HG03521 (cell line): ENCODE data around the gene CA10.

ENCODE experiments used
- ATAC-seq: cut with Tn5 transposase; IDR thresholded peaks from one replicate; pipeline ENCODE4 v1.9.1; 2021; ENCODE audit warnings: mild to moderate bottlenecking, moderate library complexity; ENCODE audit not compliant: unreplicated experiment

Gene CA10

DNA sequence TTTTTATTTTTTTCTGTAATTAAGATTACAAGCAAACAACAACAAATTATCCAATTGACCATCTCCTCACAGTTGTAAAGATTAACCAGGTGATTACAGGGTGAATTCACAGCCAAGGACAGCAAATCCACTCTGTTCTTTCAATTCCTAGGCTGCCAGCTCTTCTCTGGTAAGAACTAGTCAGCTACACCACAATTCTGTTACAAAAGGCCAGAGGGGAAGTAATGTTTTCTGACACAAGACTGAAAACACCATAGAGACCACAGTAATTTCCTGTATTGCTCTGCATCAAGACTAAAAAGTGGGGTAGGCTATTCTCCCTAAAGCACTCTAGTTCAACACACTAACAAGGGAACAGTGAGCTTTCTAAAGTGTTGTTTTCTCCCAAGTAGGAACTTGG is 10.6 kb downstream of the CA10 start:
- ATAC-seq, result peak; percentile 73

DNA sequence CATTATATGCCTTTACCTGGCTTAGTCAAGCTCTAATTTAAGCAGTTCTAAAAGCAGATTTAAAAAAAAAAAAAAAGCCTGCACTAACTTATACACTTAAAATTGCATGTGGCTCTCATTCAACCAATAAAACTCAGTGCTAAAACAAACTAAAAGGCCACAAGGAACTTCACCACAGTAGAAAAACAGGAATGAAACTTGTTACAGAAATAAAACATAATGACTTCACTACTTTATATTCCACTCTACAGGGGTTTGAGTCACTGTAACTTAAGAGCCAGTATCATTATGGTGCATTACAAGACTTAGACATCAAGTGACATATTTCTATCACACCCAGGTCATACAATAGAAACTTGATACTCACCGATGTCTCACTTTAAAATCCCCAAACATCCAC is 11.1 kb downstream of the CA10 start:
- ATAC-seq, result peak; percentile 47

GRCh38 chr17:52145476-52145875 is 13.0 kb downstream of the CA10 start:
- ATAC-seq, result no peak

GRCh38 chr17:52143542-52143941 is 15.0 kb downstream of the CA10 start:
- ATAC-seq, result no peak

GRCh38 chr17:52140601-52141000 is 17.9 kb downstream of the CA10 start:
- ATAC-seq, result no peak

GRCh38 chr17:52138752-52139151 is 19.8 kb downstream of the CA10 start:
- no peak for ATAC-seq

GRCh38 chr17:52138350-52138749 is 20.2 kb downstream of the CA10 start:
- no peak for ATAC-seq

DNA sequence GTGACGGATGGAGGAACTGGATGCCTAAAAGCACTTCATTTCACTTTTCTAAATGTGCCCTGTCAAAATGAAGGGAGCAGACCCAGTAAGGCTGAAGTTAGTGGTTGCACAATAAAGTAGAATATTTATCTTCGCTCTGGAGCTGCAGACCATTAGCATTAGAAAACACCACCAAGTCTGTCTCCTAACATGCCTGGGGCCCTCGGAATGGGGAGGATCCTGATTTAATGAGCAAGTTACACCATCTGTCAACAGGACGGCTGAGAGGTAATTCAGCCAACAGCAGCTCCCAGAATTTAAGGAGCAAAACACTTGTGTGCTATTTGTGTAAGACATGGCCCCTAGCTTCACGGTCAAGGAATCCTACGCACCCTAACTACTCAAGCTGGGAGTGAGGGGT is 22.3 kb downstream of the CA10 start:
- ATAC-seq, result no peak

- no peak for ATAC-seq
Measured at GRCh38 chr17:52134641-52135040, 23.9 kb downstream of the CA10 start.

DNA sequence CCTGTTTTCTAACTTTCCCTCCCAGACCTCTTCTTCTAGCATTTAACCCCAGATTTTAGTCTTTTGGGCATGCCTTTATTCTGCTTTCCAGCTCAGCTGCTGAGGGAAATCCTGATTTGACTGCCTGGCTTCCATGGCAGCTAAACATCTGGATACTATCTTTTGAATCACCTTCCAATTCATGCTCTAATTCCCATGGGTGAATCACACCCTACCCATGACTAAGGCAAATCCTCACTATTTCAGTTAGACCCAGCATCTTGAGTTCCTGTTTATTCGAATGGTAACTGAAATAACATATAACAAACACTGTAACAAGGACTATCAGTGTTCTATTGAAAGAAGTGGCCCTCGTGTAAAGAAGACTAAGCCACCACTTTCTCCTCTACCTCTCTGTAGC is 29.8 kb downstream of the CA10 start:
- ATAC-seq, result no peak

- no peak for ATAC-seq
Measured at GRCh38 chr17:52124993-52125392, 33.5 kb downstream of the CA10 start.

DNA sequence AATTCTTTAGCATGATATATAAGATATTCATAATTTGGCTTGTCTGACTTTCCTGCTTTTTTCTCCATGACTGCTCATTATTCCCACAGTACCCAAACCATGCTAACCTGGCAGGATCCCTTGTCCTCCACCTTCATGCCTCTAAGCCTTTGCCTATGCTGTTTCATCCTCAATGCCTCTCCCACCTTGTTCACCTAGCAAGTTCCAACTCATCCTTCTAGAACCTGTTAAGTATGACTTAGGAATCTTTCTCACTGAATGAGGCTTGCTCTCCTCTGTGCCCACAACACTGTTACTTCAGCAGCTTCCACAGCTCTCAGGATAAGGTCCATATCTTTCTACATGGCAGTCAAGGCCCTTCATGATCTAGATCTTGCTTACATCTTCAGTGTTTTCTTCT is 34.0 kb downstream of the CA10 start:
- ATAC-seq, result no peak

DNA sequence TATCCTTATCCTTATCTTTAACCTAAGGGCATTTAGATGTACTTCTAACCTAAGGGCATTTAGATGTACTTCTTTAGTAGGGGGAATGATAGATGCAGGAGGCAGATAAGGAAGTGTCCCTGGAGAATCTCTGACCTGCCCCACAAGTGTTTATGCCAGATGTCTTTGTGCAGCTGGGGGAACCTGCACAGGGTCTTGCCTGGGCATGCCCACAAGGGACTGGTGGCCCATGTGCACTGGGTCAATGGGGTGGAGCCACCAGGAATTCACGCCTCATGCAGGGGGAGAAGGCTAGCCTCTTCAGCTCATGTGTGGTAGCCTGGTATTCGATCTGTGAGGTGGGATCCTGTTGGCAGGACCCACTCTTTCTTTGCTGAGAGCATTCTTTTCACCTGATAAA is 38.0 kb downstream of the CA10 start:
- ATAC-seq, result no peak

- ATAC-seq, result no peak
Measured at GRCh38 chr17:52110923-52111581, 47.5 kb downstream of the CA10 start.

DNA sequence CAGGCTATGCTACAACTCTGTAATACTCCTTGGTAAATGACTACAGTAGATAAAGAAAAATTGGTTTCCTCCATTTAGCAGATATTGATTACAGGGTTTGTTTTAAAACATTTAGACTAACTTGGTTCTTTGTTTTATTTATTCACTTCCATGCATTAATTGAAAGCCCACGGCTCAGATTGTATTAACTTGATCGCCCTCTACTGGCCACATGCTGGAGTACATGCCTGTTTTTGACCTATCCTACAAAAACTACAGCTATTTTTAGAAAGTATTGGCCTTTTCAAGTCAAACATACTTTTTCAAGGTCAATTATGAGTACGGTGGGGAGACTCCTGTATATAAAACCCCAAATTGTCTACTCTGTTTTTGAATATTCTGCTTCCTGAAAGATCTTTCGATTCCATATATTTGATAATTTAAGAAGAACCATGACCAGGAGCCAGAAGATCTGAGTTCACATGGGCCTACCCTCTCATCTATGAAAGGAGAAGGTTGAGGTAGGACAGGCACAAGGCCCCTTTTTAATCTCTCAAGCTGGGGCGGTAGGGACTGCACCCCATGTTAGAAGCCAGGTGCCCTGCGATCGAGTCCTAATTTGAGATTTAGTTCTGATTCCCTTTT is 51.8 kb downstream of the CA10 start:
- no peak for ATAC-seq

DNA sequence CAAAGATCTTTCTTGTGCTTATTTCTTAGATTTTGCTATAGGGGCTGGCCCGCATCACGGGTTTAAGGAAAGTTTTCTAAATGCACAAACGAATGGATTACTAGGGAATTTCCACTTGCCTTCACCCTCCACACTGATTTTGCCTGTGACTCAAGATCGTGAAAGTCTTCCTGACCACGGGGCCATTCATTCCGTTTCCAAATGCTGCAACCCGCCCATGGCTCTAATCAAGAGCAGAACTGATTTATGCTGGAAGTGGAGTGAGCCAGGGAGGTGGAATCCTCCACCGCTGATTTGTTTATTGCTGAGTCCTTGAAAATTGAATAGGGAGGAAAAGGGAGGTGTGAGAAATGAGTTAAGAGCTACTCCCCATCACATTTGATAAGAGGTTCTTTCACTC is 52.4 kb downstream of the CA10 start:
- no peak for ATAC-seq

- ATAC-seq, result no peak
Measured at GRCh38 chr17:52105591-52105990, 52.9 kb downstream of the CA10 start.

DNA sequence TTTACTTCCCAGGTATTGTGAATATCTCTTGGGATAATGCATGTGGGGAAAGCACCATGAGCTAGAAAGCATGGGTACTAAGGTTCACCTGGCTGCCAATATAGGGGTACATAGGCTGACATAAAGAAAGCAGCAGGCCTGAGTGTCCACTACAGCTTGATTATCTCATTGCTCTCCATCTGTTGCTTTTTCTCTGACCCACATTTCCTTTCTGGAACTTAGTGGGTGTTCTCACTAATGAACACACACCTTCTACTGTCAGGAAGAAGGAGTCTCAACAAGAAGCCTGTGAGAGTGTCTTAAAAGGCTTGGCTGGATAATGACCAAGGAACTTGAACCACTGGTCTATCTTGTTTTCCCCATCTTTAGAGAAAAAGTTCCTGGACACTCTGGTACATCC is 62.5 kb downstream of the CA10 start:
- no peak for ATAC-seq

DNA sequence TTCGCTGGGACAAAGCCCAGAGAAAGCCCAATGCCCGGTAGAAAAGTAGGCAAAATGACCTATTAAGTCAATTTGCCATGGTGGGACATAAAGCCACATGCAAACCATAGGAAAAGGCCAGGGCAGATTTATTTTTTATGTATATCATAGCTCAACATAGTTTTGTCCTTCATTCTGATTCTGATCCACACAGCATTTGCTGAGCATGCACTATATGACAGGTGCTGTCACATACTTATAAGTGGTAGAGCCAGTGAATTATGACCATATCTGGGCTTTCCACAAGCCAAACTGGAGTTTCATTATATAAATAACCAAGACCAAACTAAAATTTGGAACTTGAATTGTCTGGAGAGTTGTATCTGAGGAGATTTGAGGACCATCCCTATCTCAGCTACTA is 74.3 kb downstream of the CA10 start:
- no peak for ATAC-seq

DNA sequence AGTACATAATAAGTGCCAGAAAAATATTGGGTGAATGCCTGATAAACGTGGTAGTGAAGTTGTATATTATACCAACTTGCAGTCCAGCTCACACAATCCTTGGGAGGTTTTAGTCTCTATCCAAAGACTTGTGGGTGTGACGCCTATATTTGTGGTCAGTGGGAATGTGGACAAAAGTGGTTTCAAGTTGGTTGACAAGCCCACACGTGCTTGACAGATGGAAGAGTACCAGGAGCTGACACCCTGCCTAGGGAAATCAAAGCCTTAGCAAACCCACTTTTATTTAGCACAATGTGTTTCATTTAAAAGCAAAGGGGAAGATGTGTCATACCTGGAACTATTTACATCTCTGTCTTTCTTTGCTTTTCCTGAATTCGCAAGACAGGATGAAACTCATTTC is 79.0 kb downstream of the CA10 start:
- ATAC-seq, result no peak

GRCh38 chr17:52071712-52072111 is 86.8 kb downstream of the CA10 start:
- ATAC-seq, result no peak

GRCh38 chr17:52064791-52065211 is 93.7 kb downstream of the CA10 start:
- no peak for ATAC-seq

GRCh38 chr17:52049496-52049895 is 109.0 kb downstream of the CA10 start:
- ATAC-seq, result no peak
